WERI-Rb-1 (cell line): Measurements from ENCODE around the gene SLC35D2.

Experiments
- DNase-seq: peaks from one replicate; pipeline ENCODE4 v3.0.0-alpha.2; 2020
- H3K27ac ChIP-seq: fragments of 250-450 bp; sonication (Bioruptor Pico); 2 replicates; pipeline ENCODE4 v1.5.1; 2020; ENCODE audit warnings: mild to moderate bottlenecking, moderate library complexity
- H3K27me3 ChIP-seq: fragments of 250-450 bp; sonication (Bioruptor Pico); 2 replicates; pipeline ENCODE4 v1.5.1; 2021; ENCODE audit warnings: mild to moderate bottlenecking, low read depth, moderate library complexity; ENCODE audit not compliant: insufficient read depth, severe bottlenecking
- H3K36me3 ChIP-seq: fragments of 250-450 bp; sonication (Bioruptor Pico); 2 replicates; pipeline ENCODE4 v1.5.1; 2020; ENCODE audit warnings: mild to moderate bottlenecking, moderate library complexity
- H3K4me3 ChIP-seq: 2 replicates; pipeline ENCODE4 v1.5.1; 2011; ENCODE audit warnings: low read depth, mild to moderate bottlenecking, control low read depth, low read length
- H3K9me3 ChIP-seq: fragments of 250-450 bp; sonication (Bioruptor Pico); 2 replicates; pipeline ENCODE4 v1.5.1; 2021; ENCODE audit warnings: mild to moderate bottlenecking, moderate library complexity; ENCODE audit not compliant: severe bottlenecking
- TF ChIP-seq, protein P1 (sequence below): IDR thresholded peaks from 2 replicates; pipeline ENCODE4 v1.5.1; 2011; ENCODE audit warnings: low read depth, mild to moderate bottlenecking, control low read depth, inconsistent platforms, low read length

Gene SLC35D2

GRCh38 chr9:96423322-96423984, 39.9 kb upstream of the SLC35D2 start:
- H3K27me3 ChIP-seq: no peaks in the 10 kb centered on the region
- no peak overlapping the region for H3K4me3 ChIP-seq
- TF ChIP-seq, protein P1, sequence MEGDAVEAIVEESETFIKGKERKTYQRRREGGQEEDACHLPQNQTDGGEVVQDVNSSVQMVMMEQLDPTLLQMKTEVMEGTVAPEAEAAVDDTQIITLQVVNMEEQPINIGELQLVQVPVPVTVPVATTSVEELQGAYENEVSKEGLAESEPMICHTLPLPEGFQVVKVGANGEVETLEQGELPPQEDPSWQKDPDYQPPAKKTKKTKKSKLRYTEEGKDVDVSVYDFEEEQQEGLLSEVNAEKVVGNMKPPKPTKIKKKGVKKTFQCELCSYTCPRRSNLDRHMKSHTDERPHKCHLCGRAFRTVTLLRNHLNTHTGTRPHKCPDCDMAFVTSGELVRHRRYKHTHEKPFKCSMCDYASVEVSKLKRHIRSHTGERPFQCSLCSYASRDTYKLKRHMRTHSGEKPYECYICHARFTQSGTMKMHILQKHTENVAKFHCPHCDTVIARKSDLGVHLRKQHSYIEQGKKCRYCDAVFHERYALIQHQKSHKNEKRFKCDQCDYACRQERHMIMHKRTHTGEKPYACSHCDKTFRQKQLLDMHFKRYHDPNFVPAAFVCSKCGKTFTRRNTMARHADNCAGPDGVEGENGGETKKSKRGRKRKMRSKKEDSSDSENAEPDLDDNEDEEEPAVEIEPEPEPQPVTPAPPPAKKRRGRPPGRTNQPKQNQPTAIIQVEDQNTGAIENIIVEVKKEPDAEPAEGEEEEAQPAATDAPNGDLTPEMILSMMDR: no peak
- no peaks in the 10 kb centered on the region for H3K36me3 ChIP-seq
- no peaks in the 10 kb centered on the region for H3K9me3 ChIP-seq
- H3K27ac ChIP-seq: no peak overlapping the region
- no peak for DNase-seq

DNA sequence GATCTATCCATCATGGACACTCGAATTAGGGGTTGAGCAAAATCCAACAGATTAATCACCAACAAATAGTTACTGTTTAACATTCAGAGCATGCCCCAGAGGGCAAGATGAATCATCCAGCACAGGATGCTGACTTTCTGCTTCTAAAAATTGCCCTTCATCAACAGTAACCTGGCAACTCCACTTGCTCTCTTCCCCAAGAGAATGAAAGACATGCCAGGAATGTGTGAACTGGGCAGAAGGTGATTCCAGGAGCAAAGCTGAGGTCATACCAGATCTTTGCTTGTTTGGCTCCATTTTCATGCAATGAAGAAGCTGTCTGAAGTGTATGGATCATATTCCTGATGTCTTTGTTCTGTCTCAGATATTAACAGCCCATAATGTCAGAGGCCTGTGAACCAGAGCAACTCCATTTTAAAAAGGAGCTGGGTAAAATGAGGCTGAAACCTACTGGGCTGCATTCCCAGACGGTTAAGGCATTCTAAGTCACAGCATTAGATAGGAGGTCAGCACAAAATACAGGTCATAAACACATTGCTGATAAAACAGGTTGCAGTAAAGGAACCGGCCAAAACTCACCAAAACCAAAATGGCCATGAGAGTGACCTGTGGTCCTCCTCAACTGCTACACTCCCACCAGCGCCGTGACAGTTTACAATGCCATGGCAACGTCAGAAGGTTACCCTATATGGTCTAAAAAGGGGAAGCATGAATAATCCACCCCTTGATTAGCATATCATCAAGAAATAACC, 37.1 kb upstream of the SLC35D2 start:
- Histone ChIP-seq H3K27ac (peak overlapping the region; percentile 99), H3K4me3 (no peak overlapping the region), H3K27me3 (no peaks in the 10 kb centered on the region), H3K36me3 (peaks cover 19% of the 10 kb centered on the region), H3K9me3 (no peaks in the 10 kb centered on the region)
- DNase-seq: no peak
- TF ChIP-seq, protein P1: no peak

GRCh38 chr9:96419691-96419969, 36.1 kb upstream of the SLC35D2 start:
- H3K4me3 ChIP-seq: peak overlapping the region; percentile 78
- TF ChIP-seq, protein P1: no peak
- no peak for DNase-seq
- peaks cover 22% of the 10 kb centered on the region for H3K36me3 ChIP-seq
- no peaks in the 10 kb centered on the region for H3K9me3 ChIP-seq
- no peaks in the 10 kb centered on the region for H3K27me3 ChIP-seq
- H3K27ac ChIP-seq: peak overlapping the region; percentile 99

GRCh38 chr9:96418920-96419690, 35.6 kb upstream of the SLC35D2 start:
- Histone ChIP-seq H3K4me3 (peak overlapping the region; percentile 78), H3K27me3 (no peaks in the 10 kb centered on the region), H3K9me3 (no peaks in the 10 kb centered on the region), H3K36me3 (peaks cover 27% of the 10 kb centered on the region), H3K27ac (peak overlapping the region; percentile 99)
- peak; percentile 88 for DNase-seq
- TF ChIP-seq, protein P1: no peak

- H3K27ac ChIP-seq: peak within 1 kb of the TSS; percentile 99
- H3K36me3 ChIP-seq: peaks cover 35% of the 10 kb centered on the region
- TF ChIP-seq, protein P1: no peak
- no peaks in the 10 kb centered on the region for H3K27me3 ChIP-seq
- no peaks in the 10 kb centered on the region for H3K9me3 ChIP-seq
- peak within 1 kb of the TSS; percentile 78 for H3K4me3 ChIP-seq
- DNase-seq: peak; percentile 99
Observed at GRCh38 chr9:96418083-96418919, 34.8 kb upstream of the SLC35D2 start, which contains the start of gene ZNF367. Gene ZNF367 (minus strand): TSS chr9:96418370. CDS start chr9:96418032, 338 bp downstream.
